HG02763 (cell line): Measurements from ENCODE around the gene VENTX.
"Not testable (repeated sequence)": the region's sequence is repeated elsewhere in the genome, so short reads cannot be mapped to it uniquely, and the experiment has no call there.

Source experiments
- ATAC-seq: cut with Tn5 transposase; IDR thresholded peaks from one replicate; pipeline ENCODE4 v1.9.1; 2021; ENCODE audit warnings: mild to moderate bottlenecking, moderate library complexity; ENCODE audit not compliant: unreplicated experiment

Gene VENTX

DNA sequence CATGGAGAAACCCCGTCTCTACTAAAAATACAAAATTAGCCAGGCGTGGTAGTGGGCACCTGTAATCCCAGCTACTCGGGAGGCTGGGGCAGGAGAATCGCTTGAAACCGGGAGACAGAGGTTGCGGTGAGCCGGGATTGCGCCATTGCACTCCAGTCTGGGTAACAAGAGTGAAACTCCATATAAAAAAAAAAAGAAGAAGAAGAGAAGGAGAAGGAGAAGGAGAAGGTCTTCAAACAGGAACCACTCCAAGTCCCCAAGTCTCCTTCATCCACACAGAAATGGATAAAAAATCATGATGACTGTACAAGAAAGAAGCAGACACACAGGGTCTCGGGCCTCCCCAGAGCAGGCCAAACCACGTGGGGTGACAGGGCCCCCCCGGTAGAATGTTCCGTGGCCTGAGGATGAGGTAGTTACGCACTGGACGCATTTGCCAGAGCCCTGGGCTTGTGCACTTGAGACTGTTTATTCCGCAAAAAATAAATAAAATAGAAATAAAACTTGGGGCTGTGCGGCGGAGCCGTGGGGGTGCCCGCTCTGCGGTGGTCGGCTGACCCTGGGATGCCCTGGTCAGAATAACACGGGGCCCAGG lies 15.8 kb downstream of the VENTX start:
- no peak for ATAC-seq

DNA sequence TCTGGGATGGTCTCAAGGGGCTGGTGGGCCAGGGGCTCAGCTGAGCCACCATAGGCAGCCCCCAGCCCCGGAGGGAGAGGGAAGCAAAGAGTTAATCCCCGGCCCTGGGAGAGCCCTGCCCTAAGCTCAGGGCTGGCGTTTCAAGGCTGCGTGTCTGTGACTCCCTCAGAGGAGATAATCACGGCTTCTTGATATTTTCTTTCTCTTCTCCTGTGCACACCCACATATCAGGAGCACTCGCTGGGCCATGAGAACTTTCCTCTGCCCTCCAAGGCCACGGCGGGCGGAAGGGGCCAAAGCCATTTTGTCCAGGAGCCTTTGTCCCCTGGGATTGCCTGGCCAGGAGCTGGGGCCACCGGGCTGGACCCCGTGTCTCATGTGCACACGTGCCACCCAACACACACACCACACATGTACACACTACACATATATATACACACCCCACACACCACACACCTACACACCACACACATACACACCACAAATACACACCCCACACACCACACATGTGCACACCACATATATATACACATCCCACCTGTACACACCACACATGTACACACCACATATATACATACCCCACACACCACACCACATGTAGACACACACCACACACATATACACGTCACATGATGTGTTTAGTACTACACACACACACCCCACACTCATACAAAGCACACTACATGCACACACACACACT lies 16.9 kb downstream of the VENTX start:
- no peak for ATAC-seq

DNA sequence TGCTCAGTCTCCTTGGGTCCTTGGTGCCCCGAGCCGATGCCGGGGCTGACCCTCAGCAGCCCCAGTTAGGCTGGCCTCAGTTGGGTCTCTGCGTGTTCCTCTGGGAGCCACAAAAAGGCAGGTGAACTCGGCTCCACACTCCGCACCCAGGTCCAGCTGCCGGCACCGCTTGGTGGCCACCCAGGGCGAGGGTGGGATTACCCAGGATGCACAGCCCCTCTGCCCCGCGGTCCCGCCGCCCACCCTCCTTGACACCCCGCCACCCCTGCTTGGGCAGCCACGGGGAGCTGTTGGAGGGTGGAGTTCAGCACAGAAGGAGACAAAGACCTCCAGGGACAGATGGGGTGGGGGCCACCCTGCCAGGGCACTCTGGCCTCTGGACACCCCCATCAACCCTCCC lies 17.7 kb downstream of the VENTX start:
- ATAC-seq: no peak

DNA sequence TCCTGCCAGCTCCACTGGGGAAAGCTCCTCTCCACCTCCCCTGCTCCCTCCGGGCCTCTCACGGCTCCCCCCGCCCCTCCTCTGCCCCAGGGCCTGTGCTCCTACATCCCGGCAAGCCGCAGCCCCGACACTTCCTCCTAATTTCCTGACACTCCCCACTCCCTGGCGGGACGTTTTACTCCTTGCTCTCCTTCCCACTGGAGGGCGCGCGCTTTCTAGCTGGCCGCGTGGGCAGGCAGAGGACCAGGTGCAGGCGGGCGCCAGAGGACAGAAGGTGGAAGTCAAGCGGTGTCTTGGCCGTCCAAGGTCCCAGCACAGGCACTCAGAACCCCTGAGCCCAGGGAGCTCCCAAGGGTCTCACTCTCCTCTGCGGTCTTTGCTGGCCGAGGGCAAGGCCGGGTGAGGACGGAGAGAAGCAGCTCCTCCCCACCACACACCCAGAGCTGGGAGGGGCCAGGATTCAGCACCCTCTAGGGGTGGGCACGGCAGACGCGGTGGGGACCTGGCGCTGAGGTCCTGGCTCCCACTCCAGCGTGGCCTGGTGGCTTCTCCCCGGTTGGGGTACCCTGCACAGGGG lies 19.9 kb downstream of the VENTX start:
- ATAC-seq: no peak

DNA sequence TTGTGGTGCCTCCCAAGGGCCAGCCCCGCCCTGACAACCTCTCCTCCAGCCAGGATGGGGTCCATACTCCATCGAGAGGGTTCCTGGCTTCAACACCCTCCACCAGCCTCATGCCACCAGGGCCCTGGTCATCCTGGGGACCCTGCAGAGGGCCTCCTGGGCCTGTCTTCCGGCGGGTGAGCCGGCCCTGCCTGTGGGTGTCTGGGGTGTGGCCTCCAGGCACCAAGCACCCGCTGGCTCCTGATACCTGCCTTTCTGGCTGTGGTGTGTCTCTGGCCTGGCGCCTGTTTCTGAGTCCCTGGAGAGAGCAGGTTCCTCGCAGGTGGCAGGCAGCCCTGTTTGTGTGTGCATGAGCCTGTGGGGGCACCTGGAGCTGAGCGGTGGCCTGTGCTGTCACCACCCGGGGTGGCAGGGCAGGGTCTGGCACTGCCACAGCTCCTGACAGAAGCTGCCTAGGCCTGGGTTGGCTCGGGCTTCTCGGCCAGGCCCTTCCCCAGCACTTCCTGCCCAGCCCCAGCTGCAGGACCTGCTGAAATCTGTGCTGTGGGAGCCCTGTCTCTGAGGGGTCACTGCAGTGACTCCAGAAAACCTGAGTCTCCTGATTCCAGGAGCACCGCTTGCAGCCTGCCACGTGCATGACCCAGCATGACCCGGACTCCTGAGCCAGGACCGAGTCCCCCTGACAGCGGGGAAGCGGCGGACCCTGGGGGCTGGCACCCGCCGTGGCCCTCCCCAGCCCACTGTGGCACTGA lies 20.6 kb downstream of the VENTX start:
- ATAC-seq: no peak

DNA sequence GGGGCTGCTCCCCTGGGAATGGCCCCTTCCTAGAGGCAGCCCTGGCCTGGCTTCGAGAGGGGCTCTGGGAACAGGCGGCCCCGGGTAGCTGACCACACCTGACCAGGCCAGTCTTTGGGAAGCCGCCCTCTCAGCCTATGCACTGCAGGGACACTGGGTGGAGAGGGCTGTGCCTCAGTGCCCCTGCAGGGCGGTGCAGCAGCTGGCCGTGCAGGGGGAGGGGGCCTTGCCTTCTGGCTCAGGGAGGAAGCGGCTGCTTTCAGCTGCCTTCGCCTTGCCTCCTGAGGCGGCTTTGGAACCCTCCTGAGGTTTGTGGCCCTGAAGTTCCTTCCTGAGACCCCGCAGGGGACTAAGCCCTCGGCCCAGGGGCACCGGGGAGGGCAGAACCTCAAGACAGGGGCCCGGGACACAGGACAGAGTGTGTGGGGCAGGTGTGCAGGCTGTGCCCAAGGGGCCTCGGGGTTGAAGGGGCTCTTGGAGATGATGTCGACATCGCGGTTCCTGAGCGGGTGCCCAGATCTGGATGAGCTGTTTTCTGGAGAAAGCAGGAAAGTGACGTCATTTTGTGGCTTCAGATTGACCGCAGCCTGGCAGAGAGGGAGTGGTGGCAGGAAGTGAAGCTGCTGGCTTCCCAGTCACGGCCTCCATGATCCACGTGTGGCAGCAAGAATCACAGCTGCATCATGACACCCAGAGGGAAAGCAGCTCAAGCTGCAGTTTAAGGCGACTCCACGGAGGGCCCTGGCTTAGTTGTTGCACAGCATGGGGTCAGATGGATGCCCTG lies 21.4 kb downstream of the VENTX start:
- ATAC-seq: no peak

DNA sequence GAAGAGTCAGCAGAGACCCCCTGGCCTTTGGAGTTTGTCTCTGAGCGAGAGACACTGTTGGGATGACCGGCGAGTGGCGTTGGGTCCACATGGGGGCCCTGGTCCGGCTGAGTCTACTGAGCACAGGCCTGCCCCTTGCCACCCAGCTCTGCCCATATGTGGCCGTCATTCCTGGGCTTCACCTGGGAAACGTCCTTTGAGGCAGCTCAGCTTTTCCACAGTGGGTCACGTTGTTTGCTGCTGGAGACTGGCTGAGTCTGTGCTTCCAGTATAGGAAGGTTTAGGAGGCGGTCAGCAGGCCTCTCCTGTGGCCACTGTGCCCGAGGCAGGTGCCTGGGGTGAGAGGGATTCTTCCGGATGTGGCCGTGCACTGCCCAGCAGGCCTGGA lies 21.9 kb downstream of the VENTX start:
- no peak for ATAC-seq

DNA sequence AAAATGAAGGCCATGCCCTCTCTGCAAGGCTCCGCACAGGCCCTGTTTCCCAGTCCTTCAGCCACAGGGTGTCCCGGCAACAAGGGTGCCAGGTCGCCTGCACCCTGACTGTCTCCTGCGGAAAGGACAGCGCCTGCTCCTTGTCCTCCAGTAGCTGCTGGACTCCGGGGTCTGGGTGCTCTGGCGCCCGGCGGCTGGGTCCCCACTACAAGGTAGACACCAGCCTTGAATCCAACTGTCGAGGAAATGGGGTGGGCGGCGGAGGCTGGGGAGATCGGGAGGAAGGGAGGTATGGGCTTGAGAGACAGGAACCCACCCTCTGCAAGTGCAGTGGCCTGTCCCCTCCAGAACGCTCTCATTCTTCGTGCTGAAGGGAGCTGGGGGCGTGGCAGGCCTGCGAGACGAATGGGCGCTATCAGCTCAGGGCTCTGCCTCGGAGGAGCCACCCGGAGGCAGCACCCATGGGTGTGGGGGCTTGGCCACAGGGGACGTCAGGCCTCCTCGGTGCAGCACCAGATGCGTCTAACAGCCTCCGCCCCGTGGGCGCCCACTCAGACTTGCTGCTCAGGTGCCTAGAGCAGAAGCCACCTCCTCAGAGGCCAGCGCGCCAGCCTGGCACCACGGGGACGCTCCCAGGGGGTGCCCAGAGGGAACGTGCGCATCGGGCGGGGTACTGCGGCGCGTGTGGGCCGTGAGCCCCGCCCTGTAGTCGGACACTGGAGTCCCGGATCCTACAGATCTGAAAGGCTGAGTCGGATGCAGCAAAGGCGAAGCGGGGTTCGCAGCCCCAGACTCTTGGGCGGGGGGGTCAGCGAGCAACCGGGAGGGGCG lies 23.5 kb downstream of the VENTX start:
- ATAC-seq: peak; percentile 45

DNA sequence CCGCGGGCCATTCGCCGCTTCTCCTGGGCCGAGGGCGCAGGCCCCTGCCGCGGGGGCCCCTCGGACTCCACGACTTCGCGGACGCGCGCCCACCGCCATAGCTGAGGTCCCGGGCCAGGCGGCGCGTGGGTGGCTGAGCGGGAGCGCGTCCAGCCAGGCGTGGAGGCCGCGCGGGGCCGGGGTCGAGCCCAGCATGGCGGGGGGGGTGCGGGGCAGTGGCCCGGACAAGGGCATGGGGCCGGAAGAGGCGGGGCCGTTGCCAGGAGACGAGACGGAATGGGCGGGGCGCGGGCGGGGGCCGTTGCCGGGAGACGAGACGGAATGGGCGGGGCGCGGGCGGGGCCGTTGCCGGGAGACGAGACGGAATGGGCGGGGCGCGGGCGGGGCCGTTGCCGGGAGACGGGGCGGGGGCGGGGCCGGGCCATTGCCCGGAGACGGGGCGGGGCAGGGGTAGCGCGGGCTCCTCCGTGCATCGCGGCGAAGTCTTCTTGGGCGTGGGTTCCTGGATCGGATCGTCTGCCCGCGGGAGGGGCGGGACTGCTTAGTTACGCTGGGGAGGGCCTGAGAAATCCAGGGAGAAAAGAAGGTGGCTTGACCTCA lies 24.2 kb downstream of the VENTX start:
- ATAC-seq: peak; percentile 55

DNA sequence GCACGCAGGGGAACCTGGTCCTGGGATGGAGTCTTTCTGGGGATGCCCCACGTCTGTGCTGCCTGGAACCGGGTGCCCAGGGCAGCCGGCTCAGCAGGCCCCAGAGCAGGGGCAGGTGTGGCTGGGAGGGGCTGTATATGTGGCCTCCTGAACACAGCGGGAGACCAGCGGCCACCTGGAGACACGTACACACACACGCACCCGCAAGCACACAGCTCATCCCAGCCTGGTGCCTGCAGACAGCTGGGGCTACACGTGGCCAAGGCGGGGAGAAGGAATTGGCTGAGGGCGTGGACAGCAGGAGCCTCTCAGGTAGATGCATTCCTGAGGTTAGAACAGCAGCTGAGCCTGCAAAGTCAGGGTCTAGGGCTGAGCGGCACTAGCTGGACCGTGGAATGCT lies 25.0 kb downstream of the VENTX start:
- ATAC-seq: no peak

DNA sequence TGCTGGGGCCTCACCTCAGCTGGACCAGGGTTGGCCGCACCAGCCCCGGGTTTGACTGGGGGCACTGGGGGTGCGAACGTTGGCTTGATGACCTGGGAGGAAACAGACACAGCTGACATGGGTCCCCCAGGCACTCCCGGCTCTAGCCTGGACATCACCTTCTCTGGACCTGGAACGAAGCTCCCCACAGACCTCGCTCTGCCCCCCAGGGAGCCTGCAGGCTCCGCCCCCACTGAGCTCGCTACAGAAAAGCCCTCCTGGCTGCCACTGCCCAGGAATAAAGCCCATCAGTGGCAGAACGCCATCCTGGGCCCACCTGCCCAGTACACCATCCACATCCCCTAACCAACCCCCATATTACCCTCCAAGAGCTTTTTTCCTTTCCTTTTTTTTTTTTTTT lies 26.0 kb downstream of the VENTX start:
- ATAC-seq: no peak

DNA sequence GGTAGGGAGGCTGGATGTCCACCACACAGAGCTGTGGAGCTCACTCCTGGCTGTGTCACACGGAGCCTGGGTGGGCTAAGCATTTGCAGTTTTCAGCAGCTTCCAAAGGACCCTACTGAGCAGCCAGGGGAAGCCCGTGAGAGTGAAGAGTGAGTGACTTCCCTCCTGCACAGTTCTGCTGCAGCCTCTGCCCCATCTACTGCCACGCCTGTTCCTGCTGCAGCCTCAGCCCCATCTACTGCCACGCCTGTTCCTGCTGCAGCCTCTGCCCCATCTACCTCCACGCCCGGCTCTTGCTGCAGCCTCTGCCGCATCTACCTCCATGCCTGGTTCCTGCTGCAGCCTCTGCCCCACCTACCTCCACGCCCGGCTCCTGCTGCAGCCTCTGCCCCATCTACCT lies 26.8 kb downstream of the VENTX start:
- ATAC-seq: no peak

DNA sequence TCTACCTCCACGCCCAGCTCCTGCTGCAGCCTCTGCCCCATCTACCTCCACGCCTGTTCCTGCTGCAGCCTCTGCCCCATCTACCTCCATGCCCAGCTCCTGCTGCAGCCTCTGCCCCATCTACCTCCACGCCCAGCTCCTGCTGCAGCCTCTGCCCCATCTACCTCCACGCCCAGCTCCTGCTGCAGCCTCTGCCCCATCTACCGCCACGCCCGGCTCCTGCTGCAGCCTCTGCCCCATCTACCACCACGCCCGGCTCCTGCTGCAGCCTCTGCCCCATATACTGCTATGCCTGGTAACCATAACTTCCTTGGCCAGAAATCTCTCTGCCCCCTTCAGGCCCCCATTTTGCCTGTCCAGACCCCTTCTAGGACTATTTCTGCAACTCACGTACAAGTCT lies 27.4 kb downstream of the VENTX start:
- not testable (repeated sequence) for ATAC-seq

DNA sequence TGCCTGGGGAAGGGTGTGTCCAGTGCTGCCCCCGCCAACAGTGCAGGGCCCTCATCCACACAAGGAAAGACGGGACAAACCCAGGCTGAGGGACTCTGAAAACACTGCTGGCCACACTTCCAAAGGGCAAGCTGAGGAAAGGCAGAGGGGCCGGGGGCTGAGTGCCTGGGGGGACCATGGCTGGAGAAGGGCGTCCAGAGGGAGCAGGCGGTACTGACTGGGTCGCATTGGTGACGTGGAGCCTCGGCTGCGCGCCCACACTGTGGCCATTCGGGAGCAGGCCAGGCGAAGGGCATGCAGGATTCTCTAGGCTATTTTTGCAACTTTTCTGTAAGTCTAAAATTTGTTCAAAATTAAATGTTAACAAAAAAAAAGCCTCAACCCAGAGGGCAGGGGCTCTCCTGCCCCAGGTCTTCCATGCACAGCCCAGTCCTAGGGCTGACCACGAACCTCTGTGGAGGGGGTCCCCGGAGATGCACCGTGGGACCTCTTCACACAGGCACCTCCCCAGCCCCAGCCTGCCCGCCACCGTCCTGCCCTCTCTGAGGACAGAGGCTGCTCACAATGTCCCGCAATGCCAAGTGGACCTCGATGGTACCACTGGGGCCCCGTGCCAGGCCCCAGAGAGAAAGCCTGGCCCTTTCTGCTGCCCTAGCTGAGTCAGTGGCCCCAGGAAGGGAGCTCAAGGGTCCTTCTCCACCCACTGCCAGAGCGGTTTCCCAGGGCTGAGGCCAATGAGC lies 28.6 kb downstream of the VENTX start:
- ATAC-seq: no peak

DNA sequence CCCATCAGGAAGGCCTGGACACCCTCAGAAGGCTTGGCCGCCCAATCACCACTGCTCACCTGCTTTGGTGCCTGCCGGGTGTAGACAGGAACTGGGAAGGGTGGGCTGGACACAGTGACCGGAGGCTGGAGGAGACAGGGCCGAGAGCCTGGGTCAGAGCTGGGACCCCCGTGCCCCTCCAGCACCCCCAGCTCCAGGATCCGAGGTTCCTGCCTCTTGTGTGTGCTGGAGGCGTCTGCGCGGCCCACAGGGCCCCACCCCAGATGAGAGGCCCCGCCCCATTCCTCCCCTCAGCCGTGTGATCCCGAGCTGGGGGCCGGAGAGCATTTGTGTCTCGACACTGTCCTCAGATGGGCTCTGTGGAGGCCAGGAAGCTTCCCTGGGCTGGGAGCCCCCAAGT lies 29.6 kb downstream of the VENTX start:
- no peak for ATAC-seq

DNA sequence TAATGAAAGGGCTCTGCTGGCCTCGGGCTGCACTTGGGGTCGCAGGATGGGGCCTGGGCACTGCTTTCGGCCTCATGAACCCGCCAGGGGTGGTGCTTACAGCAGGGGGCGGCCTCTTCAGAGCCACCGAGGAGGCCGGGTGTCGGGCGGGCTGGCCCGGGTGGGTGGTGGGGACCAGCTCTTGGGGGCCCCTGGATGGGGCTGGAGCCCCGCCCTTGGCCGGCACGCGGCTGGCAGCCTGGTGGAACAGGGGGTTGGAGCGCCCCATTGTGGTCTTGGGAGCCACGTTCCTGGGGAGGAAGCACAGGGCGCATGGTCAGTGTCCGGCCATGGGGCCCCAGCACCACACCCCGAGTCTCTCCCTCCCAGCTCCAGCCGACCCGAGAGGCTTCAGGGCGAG lies 30.2 kb downstream of the VENTX start:
- no peak for ATAC-seq

DNA sequence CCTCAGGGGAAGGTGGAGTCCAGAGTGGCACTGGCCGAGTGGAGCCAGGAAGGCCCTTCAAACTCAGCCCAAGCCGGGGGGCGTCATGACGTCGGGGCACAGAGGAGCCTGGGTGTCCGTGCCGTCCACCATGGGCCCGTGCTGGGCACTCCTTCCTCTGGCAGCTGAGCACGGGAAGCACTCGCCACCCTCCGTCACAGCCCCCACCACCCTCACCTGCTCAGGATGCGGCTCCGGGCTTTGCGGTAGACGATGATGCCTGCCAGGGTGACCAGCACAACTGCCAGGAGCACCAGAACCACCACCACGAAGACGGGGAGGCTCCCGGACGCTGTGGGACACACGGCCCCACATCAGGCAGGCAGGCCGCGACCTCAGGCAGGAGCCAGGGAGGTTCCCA lies 30.9 kb downstream of the VENTX start:
- ATAC-seq: no peak

DNA sequence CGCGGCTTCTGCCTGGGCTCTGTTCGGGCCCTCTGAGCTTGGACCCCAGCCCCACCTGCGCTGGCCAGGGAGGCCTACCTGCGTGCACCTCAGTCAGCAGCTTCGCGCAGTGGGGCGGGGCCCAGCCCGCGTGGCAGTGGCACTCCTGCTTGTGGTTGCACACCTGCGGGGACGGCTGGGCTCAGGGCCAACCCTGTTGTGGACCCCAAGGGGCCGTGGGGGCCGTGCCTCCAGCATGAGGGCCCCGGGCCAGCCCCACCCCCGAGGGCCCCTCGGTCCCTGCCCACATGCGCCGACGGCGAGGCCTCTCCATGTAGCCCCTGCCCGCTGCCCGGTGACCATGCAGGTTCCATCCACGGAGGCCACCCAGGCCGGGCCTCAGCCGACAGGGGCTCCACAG lies 31.7 kb downstream of the VENTX start:
- no peak for ATAC-seq

DNA sequence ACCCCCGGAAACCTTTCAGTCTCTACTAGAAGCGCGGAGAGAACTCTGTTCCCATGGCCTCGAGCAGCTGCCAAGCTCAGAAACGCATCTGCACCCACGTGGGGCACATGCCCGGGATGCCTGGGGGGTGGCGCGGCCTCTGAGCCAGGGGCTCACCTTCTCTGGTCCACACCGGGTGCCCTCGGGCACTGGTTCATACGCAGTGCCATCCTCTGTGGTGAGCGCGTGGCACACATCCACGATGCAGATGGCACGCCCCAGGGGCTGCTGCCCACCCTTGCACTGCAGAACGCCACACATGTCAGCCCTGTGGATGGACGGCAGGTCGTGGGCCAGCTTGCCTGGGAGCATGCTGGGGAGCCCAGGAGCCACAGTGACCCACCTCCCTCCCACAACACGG lies 32.5 kb downstream of the VENTX start:
- ATAC-seq: no peak
